SK-N-MC (cell line): ENCODE results near the gene IFNA6.

ENCODE experiments used
- DNase-seq: peaks from one replicate; pipeline ENCODE4 v3.0.0-alpha.2; 2011; ENCODE audit warnings: low read depth, low spot score
- H3K27ac ChIP-seq: fragments of 200-600 bp; sonication (generic); 2 replicates; pipeline ENCODE4 v1.5.1; 2016; ENCODE audit warnings: mixed run types
- H3K36me3 ChIP-seq: fragments of 200-600 bp; sonication (generic); 2 replicates; pipeline ENCODE4 v1.6.1; 2017; ENCODE audit warnings: antibody characterized with exemption, low read length, mixed read lengths; ENCODE audit not compliant: insufficient read depth
- H3K4me3 ChIP-seq: fragments of 200-600 bp; sonication (generic); 2 replicates; pipeline ENCODE4 v1.5.1; 2016
- H3K9ac ChIP-seq: fragments of 200-600 bp; sonication (generic); 2 replicates; pipeline ENCODE4 v1.8.0; 2017; ENCODE audit warnings: mixed run types, mixed read lengths; ENCODE audit not compliant: insufficient read length
- H3K9me3 ChIP-seq: fragments of 200-600 bp; sonication (generic); 2 replicates; pipeline ENCODE4 v1.6.1; 2017; ENCODE audit warnings: low read depth, mild to moderate bottlenecking, antibody characterized with exemption, low read length, moderate library complexity, mixed read lengths
- EZH2 ChIP-seq: fragments of 200-600 bp; sonication (generic); IDR thresholded peaks from one replicate; pipeline ENCODE4 v1.6.1; 2017; ENCODE audit warnings: antibody characterized with exemption
- FOXP2 ChIP-seq: optimal IDR thresholded peaks from 2 replicates; pipeline ENCODE3; 2011; ENCODE audit warnings: mild to moderate bottlenecking, moderate library complexity; ENCODE audit not compliant: insufficient read depth; ENCODE audit errors: extremely low read length, control extremely low read depth
- POLR2AphosphoS5 ChIP-seq: IDR thresholded peaks from 2 replicates; pipeline ENCODE4 v1.6.1; 2012; ENCODE audit warnings: mild to moderate bottlenecking, low read depth, low read length, borderline replicate concordance

IFNA6 gene

GRCh38 chr9:21317956-21318923 is 32.4 kb downstream of the IFNA6 start:
- Histone ChIP-seq H3K36me3 (peaks cover 8% of the 10 kb centered on the region), H3K9ac (no peak overlapping the region), H3K9me3 (no peaks in the 10 kb centered on the region), H3K4me3 (no peak overlapping the region), H3K27ac (no peak overlapping the region)
- DNase-seq = no peak
- TF ChIP-seq POLR2AphosphoS5 (no peak), EZH2 (no peak)

GRCh38 chr9:21316860-21317259 is 33.8 kb downstream of the IFNA6 start:
- no peaks in the 10 kb centered on the region for H3K36me3 ChIP-seq
- H3K4me3 ChIP-seq = no peak overlapping the region
- DNase-seq = no peak
- TF ChIP-seq POLR2AphosphoS5 (no peak), FOXP2 (no peak), EZH2 (no peak)
- no peak overlapping the region for H3K27ac ChIP-seq
- H3K9me3 ChIP-seq = no peaks in the 10 kb centered on the region
- H3K9ac ChIP-seq = no peak overlapping the region

- no peak overlapping the region for H3K27ac ChIP-seq
- H3K4me3 ChIP-seq = no peak overlapping the region
- no peaks in the 10 kb centered on the region for H3K36me3 ChIP-seq
- no peak overlapping the region for H3K9ac ChIP-seq
- DNase-seq = no peak
- TF ChIP-seq POLR2AphosphoS5 (no peak), FOXP2 (no peak), EZH2 (no peak)
- no peaks in the 10 kb centered on the region for H3K9me3 ChIP-seq
These were observed 34.5 kb downstream of the IFNA6 start for GRCh38 chr9:21316032-21316842.

- no peak for DNase-seq
- TF ChIP-seq FOXP2 (no peak), EZH2 (no peak), POLR2AphosphoS5 (no peak)
- Histone ChIP-seq H3K4me3 (no peak overlapping the region), H3K27ac (no peak overlapping the region), H3K9ac (no peak overlapping the region), H3K36me3 (no peaks in the 10 kb centered on the region), H3K9me3 (no peaks in the 10 kb centered on the region)
These were observed 36.5 kb downstream of the IFNA6 start for GRCh38 chr9:21314152-21314551.

- Histone ChIP-seq H3K27ac (no peak overlapping the region), H3K9me3 (no peaks in the 10 kb centered on the region), H3K36me3 (no peaks in the 10 kb centered on the region), H3K4me3 (no peak overlapping the region), H3K9ac (no peak overlapping the region)
- no peak for DNase-seq
- TF ChIP-seq POLR2AphosphoS5 = no peak
- no peak for TF ChIP-seq EZH2
- no peak for TF ChIP-seq FOXP2
These were observed 38.8 kb downstream of the IFNA6 start for GRCh38 chr9:21311889-21312288.

- no peak for TF ChIP-seq EZH2
- TF ChIP-seq POLR2AphosphoS5 = no peak
- TF ChIP-seq FOXP2 = no peak
- DNase-seq = no peak
- Histone ChIP-seq H3K4me3 (no peak within 1 kb of the TSS), H3K27ac (no peak within 1 kb of the TSS), H3K9ac (no peak within 1 kb of the TSS), H3K36me3 (no peaks in the 10 kb centered on the region), H3K9me3 (no peaks in the 10 kb centered on the region)
These were observed 45.5 kb downstream of the IFNA6 start, which contains the start of gene IFNA5 for GRCh38 chr9:21305213-21305612. TSS of gene IFNA5 (minus strand) at chr9:21305313. CDS start at chr9:21305256, 57 bp downstream.
